Measurements from ENCODE around the gene XYLT2.

The XYLT2 gene

GRCh38 chr17:50352072-50352692, 6.3 kb downstream of the XYLT2 start:
- no peak for FAIRE-seq

- no peak for FAIRE-seq
Observed at GRCh38 chr17:50352693-50353599, 7.0 kb downstream of the XYLT2 start.

- FAIRE-seq: no peak
Observed at GRCh38 chr17:50353600-50354195, 7.8 kb downstream of the XYLT2 start.

- no peak for FAIRE-seq
Observed at GRCh38 chr17:50354198-50354597, 8.3 kb downstream of the XYLT2 start.

GRCh38 chr17:50354776-50355175, 8.8 kb downstream of the XYLT2 start:
- no peak for FAIRE-seq

- no peak for FAIRE-seq
Observed at GRCh38 chr17:50355336-50355700, 9.4 kb downstream of the XYLT2 start.

- FAIRE-seq: no peak
Observed at GRCh38 chr17:50355701-50356341, 9.9 kb downstream of the XYLT2 start.

- FAIRE-seq: no peak
Observed at GRCh38 chr17:50356418-50356817, 10.5 kb downstream of the XYLT2 start.

GRCh38 chr17:50356892-50357510, 11.1 kb downstream of the XYLT2 start:
- no peak for FAIRE-seq

- no peak for FAIRE-seq
Observed at GRCh38 chr17:50358177-50358576, 12.3 kb downstream of the XYLT2 start.

GRCh38 chr17:50359005-50359699, 13.2 kb downstream of the XYLT2 start:
- FAIRE-seq: no peak

- FAIRE-seq: no peak
Observed at GRCh38 chr17:50359998-50360461, 14.1 kb downstream of the XYLT2 start.

- no peak for FAIRE-seq
Observed at GRCh38 chr17:50360486-50361115, 14.7 kb downstream of the XYLT2 start.

GRCh38 chr17:50361561-50362480, 15.9 kb downstream of the XYLT2 start:
- no peak for FAIRE-seq

- no peak for FAIRE-seq
Observed at GRCh38 chr17:50362661-50363060, 16.7 kb downstream of the XYLT2 start.

- FAIRE-seq: no peak
Observed at GRCh38 chr17:50363217-50364060, 17.5 kb downstream of the XYLT2 start.

- FAIRE-seq: no peak
Observed at GRCh38 chr17:50364061-50364458, 18.1 kb downstream of the XYLT2 start.

- no peak for FAIRE-seq
Observed at GRCh38 chr17:50364715-50365114, 18.8 kb downstream of the XYLT2 start.

- no peak for FAIRE-seq
Observed at GRCh38 chr17:50365165-50365564, 19.2 kb downstream of the XYLT2 start.

Measured in colon (tissue), 2 donors.